Measurements from ENCODE around the gene CHST5. TPM values are rescaled to one million over a fixed set of nuclear protein-coding genes. Genes with fewer than 3 reads are reported as not detected.
"Not testable (repeated sequence)": the region's sequence is repeated elsewhere in the genome, so short reads cannot be mapped to it uniquely, and the experiment has no call there.

CHST5 gene
- polyA plus RNA-seq, 1 donor, result 1.1 TPM

- DNase-seq, result no peak
Observed at GRCh38 chr16:75552951-75553350, 17.0 kb upstream of the CHST5 start.

DNA sequence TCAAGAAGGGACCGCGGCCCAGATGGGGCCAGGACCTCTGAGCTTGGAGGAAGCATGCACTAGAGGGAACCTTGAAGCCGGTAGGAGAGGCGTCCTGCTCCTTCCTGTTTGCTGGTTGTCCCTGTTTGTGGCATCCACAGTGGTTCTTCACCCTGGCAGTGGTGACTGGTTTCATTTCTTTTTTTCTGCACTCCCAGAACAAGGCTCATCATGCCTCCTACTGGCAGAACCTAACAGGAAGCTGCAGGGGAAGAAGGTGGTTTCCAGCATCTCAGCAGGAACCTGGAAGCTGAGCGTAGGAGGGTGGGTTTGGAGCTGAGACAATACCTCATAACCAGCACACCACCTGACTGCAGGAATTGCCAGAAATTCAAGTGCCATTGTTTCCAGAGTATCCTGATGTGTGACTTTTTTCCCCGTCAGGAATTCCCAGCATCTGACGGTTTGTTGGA lies 14.3 kb upstream of the CHST5 start:
- no peak for DNase-seq

- DNase-seq, result not testable (repeated sequence)
Observed at GRCh38 chr16:75548456-75548855, 12.5 kb upstream of the CHST5 start.

DNA sequence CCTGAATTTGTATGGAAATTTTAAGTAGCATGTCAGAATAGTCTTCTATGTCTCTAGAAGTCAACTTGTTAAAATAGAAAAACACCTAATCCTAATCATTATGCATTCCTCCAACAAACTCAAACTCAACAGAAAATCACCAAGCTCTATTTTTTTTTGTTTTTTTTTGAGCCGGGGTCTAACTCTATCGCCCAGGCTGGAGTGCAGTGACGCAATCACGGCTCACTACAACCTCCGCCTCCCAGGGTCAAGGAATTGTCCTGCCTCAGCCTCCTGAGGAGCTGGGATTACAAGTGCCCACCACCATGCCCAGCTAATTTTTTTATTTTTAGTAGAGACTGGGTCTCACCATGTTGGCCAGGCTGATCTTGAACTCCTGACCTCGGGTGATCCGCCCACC lies 10.4 kb upstream of the CHST5 start:
- no peak for DNase-seq

- DNase-seq, result not testable (repeated sequence)
Observed at GRCh38 chr16:75545879-75546278, 10.0 kb upstream of the CHST5 start.

- not testable (repeated sequence) for DNase-seq
Observed at GRCh38 chr16:75542462-75542861, 6.6 kb upstream of the CHST5 start.

DNA sequence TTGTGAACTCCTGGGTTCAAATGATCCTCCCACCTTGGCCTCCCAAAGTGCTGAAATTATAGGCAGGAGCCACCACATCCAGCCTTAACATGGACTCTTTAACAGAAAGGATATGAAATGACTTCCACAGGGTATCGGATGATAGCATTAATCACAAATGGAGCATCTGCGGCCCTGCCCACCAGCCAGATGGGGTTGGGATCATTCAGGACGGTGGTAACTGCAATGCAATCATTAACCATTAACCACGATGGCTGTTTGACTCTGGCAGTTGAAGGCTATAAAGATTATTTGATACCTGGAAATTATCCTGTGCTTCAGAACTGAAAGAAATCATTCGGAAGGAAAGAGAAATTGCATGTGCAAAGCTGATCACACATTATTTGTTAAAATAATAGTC lies 5.3 kb upstream of the CHST5 start:
- no peak for DNase-seq

DNA sequence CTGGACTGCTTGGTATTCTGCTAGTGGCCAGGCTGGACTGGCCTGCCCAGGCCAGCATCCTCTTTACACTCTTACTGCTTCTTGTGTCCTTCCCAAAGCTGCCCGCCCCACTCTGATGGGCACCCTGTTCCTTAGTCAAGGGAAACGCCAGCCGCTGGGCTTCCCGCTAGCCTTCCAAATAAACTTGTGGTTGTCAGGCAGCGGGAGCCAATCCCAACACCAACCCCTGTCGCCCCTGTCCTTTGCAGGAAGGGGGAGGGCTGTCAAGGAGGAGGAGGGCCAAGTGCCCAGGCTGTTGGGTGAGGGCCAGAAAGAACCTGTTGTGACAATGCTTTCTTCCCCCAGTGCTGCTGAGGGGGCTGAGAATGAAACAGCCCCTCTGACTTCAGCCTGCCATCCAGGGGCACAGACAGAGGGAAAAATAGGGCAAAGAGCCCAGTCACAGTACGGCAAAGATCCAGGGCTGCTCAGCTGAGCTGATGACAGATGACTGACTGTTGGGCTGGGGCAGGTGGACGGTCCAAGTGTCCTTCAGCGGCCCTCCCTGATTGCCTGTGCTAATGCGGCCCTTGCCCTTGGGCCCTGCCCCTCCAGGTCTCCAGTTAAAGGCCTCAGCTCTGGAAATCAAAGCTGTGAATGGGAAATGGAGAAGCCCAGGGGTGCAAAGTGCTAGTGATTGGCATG lies 3.1 kb upstream of the CHST5 start:
- not testable (repeated sequence) for DNase-seq

DNA sequence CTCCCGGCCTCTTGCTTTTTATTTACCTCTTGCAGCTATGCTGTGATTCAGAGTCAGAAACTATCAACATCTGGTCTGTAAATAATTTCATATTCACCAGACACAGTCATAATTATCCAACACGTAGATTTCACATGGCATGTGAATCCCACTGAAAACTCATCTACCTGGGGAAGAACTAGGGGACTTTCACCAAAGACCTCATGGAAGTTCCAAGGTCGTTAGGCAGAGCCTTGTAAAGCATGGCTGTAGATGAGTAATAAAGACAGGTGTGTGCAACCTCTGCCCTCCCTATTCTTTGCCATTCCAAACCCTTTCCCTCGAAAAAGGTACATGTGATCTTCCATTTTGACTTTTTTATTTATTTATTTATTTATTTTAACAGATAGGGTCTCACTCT lies 1.9 kb upstream of the CHST5 start:
- no peak for DNase-seq

GRCh38 chr16:75535211-75535843 lies 581 bp downstream of the CHST5 start:
- no peak for DNase-seq

DNA sequence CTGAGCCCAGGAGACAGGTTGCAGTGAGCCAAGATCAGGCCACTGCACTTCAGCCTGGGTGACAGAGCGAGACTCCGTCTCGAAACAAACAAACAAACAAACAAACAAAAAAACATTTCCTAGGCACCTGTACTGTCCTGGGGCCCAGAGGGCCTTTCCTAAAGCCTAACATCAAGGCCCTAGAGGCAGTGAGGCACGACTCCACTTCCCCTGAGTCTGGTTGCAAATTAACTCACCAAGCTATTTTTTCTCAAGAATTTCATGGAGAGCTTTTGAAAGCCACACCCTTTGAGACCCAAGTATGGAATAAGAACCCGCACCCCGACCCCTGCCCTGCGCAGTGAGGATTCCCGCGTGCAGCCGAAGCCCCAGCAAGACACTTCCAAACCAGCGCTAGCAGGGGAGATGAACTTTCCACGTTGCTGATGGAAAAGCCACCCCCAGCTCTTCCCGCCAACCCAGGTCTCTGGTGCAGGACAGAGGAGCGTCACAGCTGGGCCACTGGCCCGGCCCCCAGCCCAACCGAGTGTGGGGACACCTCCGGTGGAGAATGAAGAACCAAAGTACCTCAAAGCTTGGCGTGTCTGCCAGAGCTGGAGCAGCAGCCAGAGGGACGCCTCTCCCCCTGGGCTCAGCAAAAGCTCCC lies 1.2 kb downstream of the CHST5 start:
- peak; percentile 31 for DNase-seq

DNA sequence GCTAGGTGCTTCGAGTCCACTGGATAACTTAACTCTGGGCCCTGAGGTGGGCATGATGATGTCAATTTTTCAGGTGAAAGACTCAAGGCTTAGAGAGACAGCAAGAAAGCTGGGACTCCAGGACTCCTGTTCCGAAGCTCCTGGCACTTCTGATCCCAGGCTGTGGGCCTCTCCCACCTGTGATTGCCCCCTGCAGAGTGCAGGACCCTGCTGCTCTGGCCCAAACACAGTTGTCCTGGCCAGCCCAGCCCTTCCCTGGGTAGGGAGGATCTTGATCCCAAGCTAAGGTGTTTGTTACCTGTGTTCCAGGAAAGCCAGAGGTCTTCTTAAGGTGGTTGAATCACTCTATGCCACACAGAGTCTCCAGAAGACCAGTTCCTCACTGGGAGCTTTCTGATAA lies 3.1 kb downstream of the CHST5 start:
- no peak for DNase-seq

GRCh38 chr16:75532142-75532765 lies 3.7 kb downstream of the CHST5 start:
- DNase-seq, result no peak

- no peak for DNase-seq
Observed at GRCh38 chr16:75529959-75530358, 5.9 kb downstream of the CHST5 start.

DNA sequence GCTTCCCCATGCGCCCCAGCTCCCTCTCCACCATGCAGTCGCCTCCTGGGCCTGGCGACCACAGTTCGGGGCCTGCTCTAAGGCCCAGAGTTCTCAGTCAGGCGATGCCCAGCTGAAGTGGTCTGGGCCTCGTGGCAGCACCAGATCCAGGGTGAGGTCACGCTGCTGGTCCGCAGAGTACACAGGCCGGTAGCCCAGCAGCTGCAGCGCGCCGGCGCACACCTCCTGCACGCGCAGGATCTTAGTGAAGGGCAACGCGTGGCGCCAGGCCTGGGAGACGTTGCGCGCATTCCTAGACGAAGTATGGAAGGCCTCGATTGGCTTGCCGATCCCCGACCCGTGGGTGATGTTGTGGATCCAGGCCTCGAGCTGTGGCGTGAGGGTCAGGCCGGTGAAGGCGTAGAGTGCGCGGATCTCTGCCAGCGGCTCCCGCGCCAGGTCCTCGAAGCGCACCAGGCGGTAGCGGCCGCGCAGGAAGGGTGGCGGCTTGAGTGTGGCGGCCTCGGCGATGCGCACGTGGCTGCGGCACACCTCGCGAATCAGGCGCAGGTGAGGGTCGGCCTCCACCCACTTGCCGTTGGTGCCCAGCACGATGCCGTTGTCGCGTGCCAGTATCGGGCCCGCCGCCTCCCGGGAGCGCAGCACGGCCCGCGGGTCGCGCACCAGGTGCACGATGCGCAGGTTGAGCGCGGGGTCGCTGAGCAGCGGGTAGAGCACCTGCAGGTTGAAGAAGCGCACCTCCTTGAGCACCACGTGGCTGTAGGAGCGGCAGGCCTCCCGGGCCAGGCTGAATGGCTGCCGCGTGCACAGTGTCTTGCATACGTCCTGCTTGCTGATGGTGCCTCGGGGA lies 6.6 kb downstream of the CHST5 start:
- no peak for DNase-seq

DNA sequence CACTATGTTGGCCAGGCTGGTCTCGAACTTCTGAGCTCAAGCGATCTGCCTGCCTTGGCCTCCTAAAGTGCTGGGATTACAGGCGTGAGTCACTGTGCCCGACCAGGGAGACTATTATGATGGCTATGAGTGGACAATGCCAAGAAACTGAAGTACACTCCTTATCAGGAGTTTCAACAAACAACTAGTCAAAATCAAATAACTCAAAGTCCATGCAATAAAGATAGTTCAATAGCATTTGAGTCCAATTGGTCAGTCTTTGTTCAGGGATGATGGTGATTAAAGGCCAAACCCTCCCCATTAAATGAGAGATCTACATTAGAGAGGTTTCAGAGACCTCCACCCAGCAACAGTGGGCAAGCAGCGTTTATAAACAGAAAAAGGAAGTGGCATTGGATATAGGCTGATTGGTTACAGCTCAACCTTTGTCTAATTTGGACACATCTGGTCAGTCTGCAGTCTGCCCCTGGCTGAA lies 8.0 kb downstream of the CHST5 start:
- no peak for DNase-seq

- DNase-seq, result no peak
Observed at GRCh38 chr16:75526032-75526790, 9.7 kb downstream of the CHST5 start.

DNA sequence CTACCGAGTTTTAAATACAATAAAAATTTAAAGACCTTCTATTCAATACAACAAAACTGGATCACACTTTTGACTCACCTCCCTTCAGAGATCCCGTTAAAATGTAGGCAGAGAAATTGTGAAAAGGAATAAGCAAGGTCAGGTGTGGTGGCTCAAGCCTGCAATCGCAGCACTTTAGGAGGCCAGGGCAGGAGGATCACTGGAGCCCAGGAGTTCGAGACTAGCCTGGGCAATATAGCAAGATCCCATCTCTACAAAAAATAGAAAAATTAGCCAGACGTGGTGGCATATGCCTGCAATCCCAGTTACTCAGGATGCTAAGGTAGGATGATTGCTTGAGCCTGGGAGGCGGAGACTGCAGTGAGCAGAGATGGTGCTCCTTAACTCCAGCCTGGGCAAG lies 16.7 kb downstream of the CHST5 start:
- DNase-seq, result no peak

DNA sequence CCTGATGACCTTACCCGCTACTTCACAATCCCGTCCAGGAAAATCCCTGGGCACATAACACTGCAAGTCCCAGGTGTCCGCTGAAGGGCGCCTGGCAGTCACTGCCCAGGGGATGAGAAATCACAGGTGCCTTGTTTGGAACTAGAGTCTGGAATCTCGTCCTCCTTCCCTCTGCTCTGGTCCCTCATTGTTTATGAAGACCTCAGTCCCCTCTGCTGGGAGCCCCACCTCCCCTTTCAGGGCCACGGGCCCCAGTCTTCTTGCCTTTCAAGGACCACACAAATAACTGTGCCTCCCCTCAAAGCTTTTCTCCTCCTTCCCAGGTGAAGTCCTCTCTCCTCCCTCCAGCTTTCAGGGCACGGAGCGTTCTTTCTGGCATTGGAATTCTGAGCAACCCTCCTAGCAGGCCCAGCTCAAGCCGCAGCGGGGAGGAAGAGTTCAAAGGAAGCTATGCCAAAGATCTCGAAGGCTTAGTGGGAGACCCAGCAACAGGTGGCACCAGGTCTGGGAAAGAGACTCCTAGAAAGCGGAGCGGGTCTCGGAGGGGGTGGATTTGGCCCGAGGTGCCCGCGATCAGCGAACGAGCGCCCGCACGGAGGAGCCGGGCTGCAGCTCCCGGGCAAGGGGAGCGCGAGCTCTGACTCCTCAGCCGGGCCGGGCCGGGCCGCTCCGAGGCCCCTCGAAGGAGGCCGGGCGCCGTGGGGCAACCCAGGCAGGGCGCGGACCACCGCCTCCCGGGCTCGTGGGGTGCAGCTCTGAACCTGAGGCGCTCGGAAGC lies 19.5 kb downstream of the CHST5 start:
- DNase-seq, result not testable (repeated sequence)

- no peak for DNase-seq
Observed at GRCh38 chr16:75514296-75514695, 21.6 kb downstream of the CHST5 start.

Measured in left kidney (tissue), 2 donors.